Epithelial cell of proximal tubule (primary cell): ENCODE measurements around the gene PNPLA3. TPM values are rescaled to one million over a fixed set of nuclear protein-coding genes. Genes with fewer than 3 reads are reported as not detected.
A peak's percentile ranks its signal among the peaks of the same experiment; 100 is the strongest.

Experiments
- DNase-seq: peaks from one replicate; pipeline ENCODE4 v3.0.0-alpha.2; 2011; ENCODE audit warnings: low read depth
- H3K4me3 ChIP-seq: 2 replicates; pipeline ENCODE4 v1.5.1; 2011; ENCODE audit warnings: low read depth, mild to moderate bottlenecking, low read length
- total RNA-seq: library from RNA; depleted of rRNA; stranded (reverse); fragments of >200 nt; gene quantifications from 2 replicates; pipeline ENCODE4 v1.2.3, GENCODE V29; 2015
- TF ChIP-seq, protein P1 (sequence below): conservative IDR thresholded peaks from 2 replicates; pipeline ENCODE4 v1.5.1; 2012; ENCODE audit warnings: low read depth, mild to moderate bottlenecking, low read length

PNPLA3 gene, protein sequence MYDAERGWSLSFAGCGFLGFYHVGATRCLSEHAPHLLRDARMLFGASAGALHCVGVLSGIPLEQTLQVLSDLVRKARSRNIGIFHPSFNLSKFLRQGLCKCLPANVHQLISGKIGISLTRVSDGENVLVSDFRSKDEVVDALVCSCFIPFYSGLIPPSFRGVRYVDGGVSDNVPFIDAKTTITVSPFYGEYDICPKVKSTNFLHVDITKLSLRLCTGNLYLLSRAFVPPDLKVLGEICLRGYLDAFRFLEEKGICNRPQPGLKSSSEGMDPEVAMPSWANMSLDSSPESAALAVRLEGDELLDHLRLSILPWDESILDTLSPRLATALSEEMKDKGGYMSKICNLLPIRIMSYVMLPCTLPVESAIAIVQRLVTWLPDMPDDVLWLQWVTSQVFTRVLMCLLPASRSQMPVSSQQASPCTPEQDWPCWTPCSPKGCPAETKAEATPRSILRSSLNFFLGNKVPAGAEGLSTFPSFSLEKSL
- 7.6 and 12.4 TPM in 2 replicates for total RNA-seq

DNA sequence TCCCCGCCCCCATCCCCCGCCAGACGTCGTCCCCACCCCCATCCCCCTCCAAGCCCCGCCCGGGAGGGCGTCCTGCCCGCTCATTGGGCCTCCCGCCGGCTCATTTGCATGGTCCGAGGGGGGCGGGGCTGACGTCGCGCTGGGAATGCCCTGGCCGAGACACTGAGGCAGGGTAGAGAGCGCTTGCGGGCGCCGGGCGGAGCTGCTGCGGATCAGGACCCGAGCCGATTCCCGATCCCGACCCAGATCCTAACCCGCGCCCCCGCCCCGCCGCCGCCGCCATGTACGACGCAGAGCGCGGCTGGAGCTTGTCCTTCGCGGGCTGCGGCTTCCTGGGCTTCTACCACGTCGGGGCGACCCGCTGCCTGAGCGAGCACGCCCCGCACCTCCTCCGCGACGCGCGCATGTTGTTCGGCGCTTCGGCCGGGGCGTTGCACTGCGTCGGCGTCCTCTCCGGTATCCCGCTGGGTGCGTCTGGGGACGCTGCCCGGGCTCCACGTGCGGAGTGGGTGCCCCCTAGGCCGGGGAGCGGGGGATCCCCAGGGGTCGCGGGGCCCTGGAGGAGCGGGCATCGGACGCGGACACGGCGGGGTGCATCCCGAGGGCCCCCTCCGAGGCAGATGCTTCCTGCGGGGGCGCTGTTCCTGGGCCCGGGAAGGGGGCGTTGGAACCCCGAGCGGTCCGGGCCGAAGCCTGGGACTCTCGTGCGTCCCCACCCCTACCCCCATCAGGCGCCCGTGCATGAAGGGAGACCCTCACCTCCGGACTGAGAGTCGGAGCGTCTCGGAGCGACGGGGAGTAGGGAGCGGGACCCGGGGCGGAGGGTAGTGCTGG, at the start of gene PNPLA3:
Gene PNPLA3, plus strand, starts transcription at position 175 of the 834 bp plus-strand sequence. Its CDS starts 107 bp downstream, at position 282.
- peak within 1 kb of the TSS; percentile 82 for H3K4me3 ChIP-seq
- TF ChIP-seq, protein P1, sequence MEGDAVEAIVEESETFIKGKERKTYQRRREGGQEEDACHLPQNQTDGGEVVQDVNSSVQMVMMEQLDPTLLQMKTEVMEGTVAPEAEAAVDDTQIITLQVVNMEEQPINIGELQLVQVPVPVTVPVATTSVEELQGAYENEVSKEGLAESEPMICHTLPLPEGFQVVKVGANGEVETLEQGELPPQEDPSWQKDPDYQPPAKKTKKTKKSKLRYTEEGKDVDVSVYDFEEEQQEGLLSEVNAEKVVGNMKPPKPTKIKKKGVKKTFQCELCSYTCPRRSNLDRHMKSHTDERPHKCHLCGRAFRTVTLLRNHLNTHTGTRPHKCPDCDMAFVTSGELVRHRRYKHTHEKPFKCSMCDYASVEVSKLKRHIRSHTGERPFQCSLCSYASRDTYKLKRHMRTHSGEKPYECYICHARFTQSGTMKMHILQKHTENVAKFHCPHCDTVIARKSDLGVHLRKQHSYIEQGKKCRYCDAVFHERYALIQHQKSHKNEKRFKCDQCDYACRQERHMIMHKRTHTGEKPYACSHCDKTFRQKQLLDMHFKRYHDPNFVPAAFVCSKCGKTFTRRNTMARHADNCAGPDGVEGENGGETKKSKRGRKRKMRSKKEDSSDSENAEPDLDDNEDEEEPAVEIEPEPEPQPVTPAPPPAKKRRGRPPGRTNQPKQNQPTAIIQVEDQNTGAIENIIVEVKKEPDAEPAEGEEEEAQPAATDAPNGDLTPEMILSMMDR: peak; percentile 36
- no peak for DNase-seq

DNA sequence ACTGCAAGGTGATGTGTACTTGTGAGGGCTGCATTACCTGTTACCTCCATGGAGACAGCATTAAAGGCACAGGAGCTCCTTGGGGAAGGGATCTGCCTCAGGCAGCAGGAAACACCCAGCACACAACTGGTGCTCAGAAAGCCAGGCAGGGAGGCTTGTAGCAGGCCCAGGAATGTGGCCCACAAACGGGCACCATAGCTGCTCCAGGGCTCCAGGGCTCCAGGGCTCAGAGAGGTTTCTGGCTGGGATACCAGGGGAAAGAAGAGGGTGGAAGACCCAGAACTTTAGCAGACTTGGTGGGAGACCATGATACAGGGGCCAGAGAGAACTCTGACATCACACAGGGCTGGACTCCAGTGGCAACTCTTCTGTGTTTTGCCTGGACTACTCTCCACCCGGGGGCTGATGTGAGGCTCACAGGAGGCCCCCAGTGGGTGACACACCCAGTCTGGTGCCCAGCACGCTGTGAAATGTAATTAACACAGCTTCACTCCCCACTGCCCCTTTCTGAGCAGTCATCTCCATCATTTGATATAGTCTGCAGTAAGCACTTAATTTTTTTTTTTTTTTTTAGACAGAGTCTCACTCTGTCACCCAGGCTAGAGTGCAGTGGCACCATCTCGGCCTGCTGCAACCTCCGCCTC, 46.6 kb upstream of the PNPLA3 start:
- TF ChIP-seq, protein P1: no peak
- H3K4me3 ChIP-seq: no peak overlapping the region
- no peak for DNase-seq

DNA sequence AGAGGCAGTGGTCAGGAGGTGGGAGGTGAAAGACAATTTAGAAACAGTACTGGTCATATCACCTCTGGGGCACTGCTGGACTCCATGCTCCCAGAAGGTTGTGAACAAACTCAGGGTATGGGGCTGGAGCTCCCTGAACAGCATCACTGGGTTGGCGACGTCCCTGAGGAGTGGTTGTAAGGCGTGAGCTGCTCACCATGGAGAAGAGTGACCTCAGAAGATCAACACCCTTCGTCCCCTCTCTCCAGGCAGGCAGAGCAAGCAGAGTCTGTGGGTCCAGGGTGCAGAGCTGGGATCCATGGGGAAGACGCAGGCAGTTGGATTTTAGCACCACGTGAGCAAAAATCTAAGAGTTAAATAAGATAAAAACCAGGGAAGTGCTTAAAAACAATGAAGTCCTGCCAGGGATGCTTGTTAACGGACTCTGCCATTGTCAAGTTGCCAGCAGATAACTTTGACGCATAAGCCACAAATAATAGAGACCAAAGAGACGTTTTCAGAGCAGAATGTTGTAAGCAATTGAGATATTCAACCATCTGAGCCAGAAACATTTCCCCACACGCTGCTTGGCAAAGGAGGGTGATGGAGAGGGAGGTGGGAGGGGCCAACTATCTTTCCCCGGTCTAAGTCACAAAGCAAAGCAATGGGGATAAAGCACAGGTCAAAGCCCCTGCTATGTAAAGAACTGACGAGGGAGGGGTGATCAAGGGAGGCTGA, 45.4 kb upstream of the PNPLA3 start:
- TF ChIP-seq, protein P1: no peak
- H3K4me3 ChIP-seq: no peak overlapping the region
- no peak for DNase-seq

DNA sequence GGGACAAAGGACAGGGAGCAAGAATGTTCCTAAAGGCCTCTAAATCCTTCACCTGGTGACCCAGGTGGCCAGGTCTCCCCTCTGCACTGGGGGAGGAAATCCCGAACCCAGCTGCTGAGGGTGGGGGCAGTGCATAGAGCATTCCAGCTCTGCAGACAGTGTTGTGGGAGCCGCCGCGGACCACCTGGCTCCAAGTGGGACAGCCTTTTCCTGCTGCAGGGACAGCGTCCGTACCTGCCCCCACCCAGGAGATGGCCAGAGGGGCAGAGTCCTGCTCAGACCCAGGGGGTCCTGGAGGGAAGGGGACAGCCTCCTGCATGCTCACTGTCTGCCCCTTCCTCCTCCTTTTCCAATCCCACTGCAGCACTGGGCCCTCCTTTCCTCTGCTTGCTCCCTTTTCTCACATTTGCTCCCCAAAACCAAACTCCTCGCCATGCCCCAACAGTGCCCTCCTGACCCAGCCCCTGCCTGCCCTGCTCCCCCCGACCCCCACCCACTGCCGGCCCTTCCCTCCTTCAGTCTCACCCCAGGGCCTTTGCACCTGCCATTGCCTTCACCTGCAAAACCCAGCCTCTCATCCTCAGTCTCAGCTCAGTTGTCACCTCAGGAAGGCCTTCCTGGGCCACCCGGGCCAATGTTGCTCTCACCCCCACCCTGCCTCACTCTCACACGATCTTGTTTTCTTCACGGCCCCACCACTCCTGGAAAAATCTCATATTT, 44.6 kb upstream of the PNPLA3 start:
- TF ChIP-seq, protein P1: no peak
- DNase-seq: no peak
- H3K4me3 ChIP-seq: no peak overlapping the region

DNA sequence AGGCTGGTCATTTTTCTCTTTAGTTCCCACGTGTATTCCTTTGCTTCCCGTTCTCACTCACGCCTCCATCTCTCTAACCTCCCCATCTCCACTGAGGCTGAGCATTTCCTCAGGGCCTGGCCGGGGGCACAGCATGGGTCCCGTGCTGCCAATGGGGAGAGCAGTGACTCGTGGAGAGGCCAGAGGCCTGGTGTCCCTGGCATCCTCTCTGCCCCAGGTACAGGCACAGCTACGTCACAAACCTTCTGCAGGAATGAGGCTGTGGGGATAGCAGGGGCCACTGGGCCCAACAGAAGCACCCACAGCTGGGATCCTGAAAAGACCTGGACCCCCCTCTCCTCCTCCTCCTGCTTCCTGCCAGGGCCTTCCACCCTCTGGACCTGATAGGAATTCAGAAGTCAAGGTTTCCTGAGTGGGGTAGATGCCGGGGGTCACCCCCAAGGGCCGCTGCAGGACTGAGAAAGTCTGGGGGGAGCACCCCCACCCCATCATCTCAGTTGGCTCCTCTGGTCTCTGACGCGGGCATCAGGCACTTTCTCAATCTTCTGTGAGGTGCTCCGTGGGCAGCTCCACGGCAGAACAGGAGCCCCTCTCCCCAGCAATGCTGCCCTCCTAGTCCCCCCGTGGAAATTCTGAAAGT, 43.6 kb upstream of the PNPLA3 start:
- H3K4me3 ChIP-seq: no peak overlapping the region
- TF ChIP-seq, protein P1: no peak
- DNase-seq: no peak
